Neuronal stem cell (in vitro differentiated cells): ENCODE measurements around the gene TOP3B.

Experiments
- DNase-seq: peaks from one replicate; pipeline ENCODE4 v3.0.0-alpha.2; 2013; ENCODE audit warnings: low spot score
- H2AFZ ChIP-seq: one replicate; pipeline ENCODE4 v1.6.1; 2013; ENCODE audit warnings: mild to moderate bottlenecking, low read length, inconsistent platforms
- H2AK5ac ChIP-seq: 2 replicates; pipeline ENCODE4 v1.6.1; 2013; ENCODE audit warnings: low read depth, mild to moderate bottlenecking, inconsistent platforms, low read length, moderate library complexity, mixed read lengths
- H2BK120ac ChIP-seq: 2 replicates; pipeline ENCODE4 v1.6.1; 2013; ENCODE audit warnings: low read depth, mild to moderate bottlenecking, inconsistent platforms, low read length, moderate library complexity, mixed read lengths
- H2BK12ac ChIP-seq: one replicate; pipeline ENCODE4 v1.6.1; 2013; ENCODE audit warnings: low read length, inconsistent platforms
- H2BK15ac ChIP-seq: 2 replicates; pipeline ENCODE4 v1.6.1; 2013; ENCODE audit warnings: mild to moderate bottlenecking, low read length, inconsistent platforms, mixed read lengths
- H2BK5ac ChIP-seq: one replicate; pipeline ENCODE4 v1.6.1; 2013; ENCODE audit warnings: inconsistent platforms, mild to moderate bottlenecking, low read length, moderate library complexity
- H3K14ac ChIP-seq: one replicate; pipeline ENCODE4 v1.6.1; 2013; ENCODE audit warnings: low read length, inconsistent platforms
- H3K18ac ChIP-seq: 2 replicates; pipeline ENCODE4 v1.6.1; 2013; ENCODE audit warnings: low read length, inconsistent platforms
- H3K23ac ChIP-seq: 2 replicates; pipeline ENCODE4 v1.6.1; 2013; ENCODE audit warnings: low read depth, mild to moderate bottlenecking, mixed read lengths, low read length, inconsistent platforms; ENCODE audit not compliant: poor library complexity
- H3K27ac ChIP-seq: replicated peaks from 3 replicates; pipeline ENCODE4 v1.5.1; 2013; ENCODE audit warnings: low read length, inconsistent platforms
- H3K27me3 ChIP-seq, 3 experiments: 2 replicates each; pipeline ENCODE4 v1.6.1; 2013; ENCODE audit warnings: low read length in 3 of 3, mild to moderate bottlenecking in 2 of 3, inconsistent platforms in 1 of 3, low read depth in 1 of 3, mixed read lengths in 1 of 3, moderate library complexity in 1 of 3; ENCODE audit not compliant: control insufficient read depth in 3 of 3, insufficient read depth in 3 of 3
- H3K36me3 ChIP-seq, 2 donors: replicated peaks in 1 of 2; 2 replicates each; pipeline ENCODE4 v1.6.1; 2013; ENCODE audit warnings: low read length in 2 of 2; ENCODE audit not compliant: control insufficient read depth in 2 of 2, insufficient read depth in 2 of 2
- H3K4ac ChIP-seq: 2 replicates; pipeline ENCODE4 v1.6.1; 2013; ENCODE audit warnings: inconsistent platforms, mild to moderate bottlenecking, low read length, moderate library complexity
- H3K4me1 ChIP-seq, 2 donors: 1 replicate in 1 of 2; 2 replicates in 1 of 2; pipeline ENCODE4 v1.6.1; 2013; ENCODE audit warnings: low read length in 2 of 2, low read depth in 1 of 2; ENCODE audit not compliant: control insufficient read depth in 2 of 2, insufficient read depth in 1 of 2
- H3K4me2 ChIP-seq: one replicate; pipeline ENCODE4 v1.6.1; 2013; ENCODE audit warnings: mild to moderate bottlenecking, low read length, inconsistent platforms; ENCODE audit not compliant: insufficient read depth, poor library complexity, severe bottlenecking
- H3K4me3 ChIP-seq, 2 donors: 2 replicates each; pipeline ENCODE4 v1.5.1; 2013; ENCODE audit warnings: low read length in 2 of 2, mild to moderate bottlenecking in 2 of 2, inconsistent platforms in 1 of 2, moderate library complexity in 1 of 2
- H3K79me1 ChIP-seq: one replicate; pipeline ENCODE4 v1.6.1; 2013; ENCODE audit warnings: low read depth, mild to moderate bottlenecking, inconsistent platforms, low read length, moderate library complexity
- H3K9ac ChIP-seq: one replicate; pipeline ENCODE4 v1.6.1; 2013; ENCODE audit warnings: mild to moderate bottlenecking, low read depth, low read length, inconsistent platforms; ENCODE audit not compliant: poor library complexity
- H3K9me3 ChIP-seq, 2 donors: replicated peaks in 1 of 2; 2 replicates each; pipeline versions ENCODE3 to v1.6.1; 2013; ENCODE audit warnings: low read length in 2 of 2, mild to moderate bottlenecking in 2 of 2, inconsistent platforms in 1 of 2, low read depth in 1 of 2, mixed read lengths in 1 of 2, moderate library complexity in 1 of 2; ENCODE audit not compliant: control insufficient read depth in 2 of 2, insufficient read depth in 1 of 2
- H4K8ac ChIP-seq: one replicate; pipeline ENCODE4 v1.6.1; 2013; ENCODE audit warnings: low read depth, mild to moderate bottlenecking, inconsistent platforms, low read length, moderate library complexity
- H4K91ac ChIP-seq: one replicate; pipeline ENCODE4 v1.6.1; 2013; ENCODE audit warnings: low read length, low read depth, mild to moderate bottlenecking, inconsistent platforms; ENCODE audit not compliant: poor library complexity
- WGBS, 2 donors: extraction: QIAGEN DNeasy Blood & Tissue Kit; methylation state at CpG; one replicate each; pipeline ENCODE4 v1.1.7; 2013; ENCODE audit warnings: missing lambda C conversion rate in 2 of 2, mixed read lengths in 1 of 2; ENCODE audit not compliant: insufficient read length in 2 of 2, insufficient replicate concordance in 1 of 2; ENCODE audit errors: extremely low coverage in 2 of 2; 5-methylcytosine and 5-hydroxymethylcytosine counted together

Gene TOP3B

DNA sequence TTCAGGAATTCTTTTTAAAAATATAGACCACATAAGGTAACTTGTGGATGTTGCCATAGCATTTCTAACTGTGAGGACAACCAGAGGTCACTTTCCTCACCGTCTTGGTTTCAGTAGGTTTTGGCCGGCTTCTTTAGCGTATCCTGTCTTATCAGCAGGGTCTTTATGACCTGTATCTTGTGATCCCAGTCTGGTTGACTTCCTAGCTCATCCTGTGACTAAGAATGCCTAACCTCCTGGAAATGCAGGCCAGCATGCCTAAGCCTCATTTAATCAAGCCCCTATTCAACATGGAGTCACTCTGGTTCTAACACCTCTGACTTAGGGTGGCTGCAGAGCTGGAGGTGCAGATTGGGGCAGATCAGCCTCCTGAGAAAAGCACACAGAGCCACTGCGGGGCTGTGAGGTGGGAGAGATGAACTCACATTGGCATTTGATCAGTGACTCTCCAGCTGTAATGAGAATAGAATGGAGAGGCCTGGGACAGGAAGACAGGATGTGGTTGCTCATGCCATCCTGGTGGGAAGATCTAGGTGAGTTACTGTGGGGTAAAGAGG is 41.1 kb upstream of the TOP3B start:
- Histone ChIP-seq H3K18ac (no peak overlapping the region), H3K79me1 (no peaks in the 10 kb centered on the region)

DNA sequence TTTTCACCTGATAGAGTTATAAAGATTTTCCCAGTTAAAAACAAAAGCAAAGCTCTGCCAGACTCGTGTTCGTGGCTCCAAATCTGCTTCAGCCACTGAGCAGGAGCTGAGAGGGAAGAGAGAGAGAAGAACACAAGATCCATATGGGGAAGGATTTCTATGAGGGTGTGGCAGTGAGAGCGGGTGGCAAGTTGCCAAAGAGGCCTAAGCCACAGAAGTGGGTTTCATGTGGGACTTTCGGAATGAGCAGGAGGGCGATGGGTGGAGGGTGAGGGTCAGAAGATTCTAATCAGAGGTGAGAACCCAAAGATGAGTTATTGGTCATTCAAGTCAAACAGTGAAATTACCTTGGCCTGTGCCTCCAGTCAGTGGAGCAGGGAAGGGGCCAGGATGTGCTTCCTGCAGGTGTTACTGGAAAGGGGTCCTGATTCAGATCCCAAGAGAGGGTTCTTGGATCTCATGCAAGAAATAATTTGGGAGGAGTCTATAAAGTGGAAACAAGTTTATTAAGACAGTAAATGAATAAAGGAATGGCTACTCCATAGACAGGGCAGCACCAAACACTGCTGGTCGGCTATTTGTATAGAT is 40.5 kb upstream of the TOP3B start:
- Histone ChIP-seq H3K4me1 (peaks cover 0 to 5% of the 10 kb centered on the region in 2 donors), H3K23ac (no peak overlapping the region), H2BK120ac (no peak overlapping the region), H2BK12ac (no peak overlapping the region), H3K27ac (no peak overlapping the region), H3K18ac (no peak overlapping the region), H2BK5ac (no peak overlapping the region), H4K8ac (no peak overlapping the region), H2BK15ac (no peak overlapping the region), H4K91ac (no peak overlapping the region), H2AK5ac (no peak overlapping the region), H3K4me3 (no peak overlapping the region), H3K4ac (no peak overlapping the region), H3K79me1 (no peaks in the 10 kb centered on the region), H3K9me3 (no peaks in the 10 kb centered on the region), H3K27me3 (peaks cover 0 to 9% (median 2%) of the 10 kb centered on the region in 3 experiments), H2AFZ (peak overlapping the region; percentile 8), H3K9ac (no peak overlapping the region), H3K14ac (no peak overlapping the region), H3K4me2 (no peak overlapping the region), H3K36me3 (no peaks in the 10 kb centered on the region)
- WGBS, 2 donors = no CpG with 5 or more reads among the region's 6 CpGs
- DNase-seq = no peak

More for the DNA sequence above, 41.1 kb upstream of the TOP3B start:
- no peak overlapping the region for H3K27ac ChIP-seq
- H2BK15ac ChIP-seq = no peak overlapping the region
- H2BK120ac ChIP-seq = no peak overlapping the region
- H3K4me1 ChIP-seq = peaks cover 0 to 5% of the 10 kb centered on the region in 2 donors
- H3K36me3 ChIP-seq = no peaks in the 10 kb centered on the region
- no peak overlapping the region for H2AFZ ChIP-seq
- no peak overlapping the region for H3K4ac ChIP-seq
- H2BK5ac ChIP-seq = no peak overlapping the region
- H3K27me3 ChIP-seq = peaks cover 0 to 9% (median 2%) of the 10 kb centered on the region in 3 experiments
- H2BK12ac ChIP-seq = no peak overlapping the region
- H3K4me2 ChIP-seq = no peak overlapping the region
- H4K8ac ChIP-seq = no peak overlapping the region
- no peak for DNase-seq
- H3K9ac ChIP-seq = no peak overlapping the region
- H2AK5ac ChIP-seq = no peak overlapping the region
- H3K9me3 ChIP-seq = no peaks in the 10 kb centered on the region
- H4K91ac ChIP-seq = no peak overlapping the region
- no peak overlapping the region for H3K14ac ChIP-seq
- WGBS, 2 donors = no CpG with 5 or more reads among the region's 4 CpGs
- H3K23ac ChIP-seq = no peak overlapping the region
- no peak overlapping the region for H3K4me3 ChIP-seq

DNA sequence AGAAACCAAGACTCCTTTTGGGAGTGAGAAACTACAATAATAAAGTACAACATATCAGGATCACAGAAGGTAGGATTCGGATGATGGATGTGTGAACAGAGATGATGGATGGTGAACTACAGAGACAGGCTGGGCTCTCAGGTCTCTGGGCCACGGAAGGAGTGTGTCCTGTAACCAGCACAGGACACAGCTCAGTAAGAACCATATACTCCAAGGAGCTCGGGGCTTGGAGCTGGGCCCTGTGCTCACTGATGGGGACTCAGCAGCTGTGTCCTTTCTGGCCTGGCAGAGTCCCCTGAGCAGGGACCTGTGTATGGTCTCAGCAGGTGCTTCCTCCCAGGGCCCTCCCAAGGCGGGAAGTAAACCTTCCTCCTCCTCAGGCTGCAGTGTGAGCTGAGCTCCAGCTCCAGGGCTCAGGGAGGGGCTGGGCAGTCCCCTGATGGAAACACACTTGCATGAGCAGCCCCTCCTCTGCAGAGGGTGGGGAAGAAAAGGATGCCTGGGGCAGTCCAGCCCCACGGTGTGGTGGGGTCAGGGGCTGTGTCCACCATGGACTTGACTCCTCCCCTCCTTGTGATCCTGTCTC is 39.8 kb upstream of the TOP3B start:
- H4K8ac ChIP-seq = no peak overlapping the region
- H3K9ac ChIP-seq = no peak overlapping the region
- peaks cover 0 to 9% (median 2%) of the 10 kb centered on the region in 3 experiments for H3K27me3 ChIP-seq
- WGBS, 2 donors = no CpG with 5 or more reads among the region's 5 CpGs
- no peak overlapping the region for H2BK12ac ChIP-seq
- H3K36me3 ChIP-seq = no peaks in the 10 kb centered on the region
- peak overlapping the region; percentile 8 for H2AFZ ChIP-seq
- no peak overlapping the region for H3K14ac ChIP-seq
- no peak overlapping the region for H3K4me2 ChIP-seq
- H3K79me1 ChIP-seq = no peaks in the 10 kb centered on the region
- H3K4me1 ChIP-seq = peaks cover 0 to 5% of the 10 kb centered on the region in 2 donors
- H2BK120ac ChIP-seq = no peak overlapping the region
- no peaks in the 10 kb centered on the region for H3K9me3 ChIP-seq
- no peak overlapping the region for H2BK15ac ChIP-seq
- H3K27ac ChIP-seq = no peak overlapping the region
- H2AK5ac ChIP-seq = no peak overlapping the region
- no peak for DNase-seq
- no peak overlapping the region for H3K18ac ChIP-seq
- no peak overlapping the region for H3K4me3 ChIP-seq
- H2BK5ac ChIP-seq = no peak overlapping the region
- H3K4ac ChIP-seq = no peak overlapping the region
- peak overlapping the region; percentile 3 for H3K23ac ChIP-seq
- no peak overlapping the region for H4K91ac ChIP-seq

DNA sequence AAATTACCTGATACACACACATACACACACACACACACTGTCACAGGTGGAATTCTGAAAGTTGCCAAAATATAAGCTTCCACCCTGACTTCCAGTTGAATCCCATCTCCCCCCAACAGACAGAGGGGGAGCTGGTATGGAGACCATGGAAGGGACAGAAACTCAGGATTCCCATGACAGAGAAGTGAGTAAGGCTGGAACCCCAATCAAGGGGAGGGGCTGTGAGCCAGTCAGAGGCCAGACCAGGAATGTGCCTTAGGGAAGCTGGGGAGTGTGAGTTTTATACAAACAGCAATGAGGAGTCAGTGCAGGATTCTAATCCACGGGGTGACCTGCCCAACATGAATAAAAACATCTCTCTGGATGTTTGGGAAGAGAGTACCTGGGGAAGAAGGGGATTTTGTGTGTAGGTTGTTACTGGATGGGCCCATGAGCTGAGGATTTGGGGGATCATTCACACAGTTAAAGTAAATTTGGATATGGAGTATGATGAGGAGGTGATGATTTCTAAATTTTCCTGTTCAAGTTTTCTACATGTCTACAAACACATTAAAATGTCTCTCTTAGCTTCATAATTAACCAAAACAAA is 38.7 kb upstream of the TOP3B start:
- no peak overlapping the region for H4K8ac ChIP-seq
- no peaks in the 10 kb centered on the region for H3K79me1 ChIP-seq
- H2BK5ac ChIP-seq = no peak overlapping the region
- no peak overlapping the region for H3K23ac ChIP-seq
- H3K9me3 ChIP-seq = no peaks in the 10 kb centered on the region
- no peak overlapping the region for H4K91ac ChIP-seq
- H2AK5ac ChIP-seq = no peak overlapping the region
- H2BK15ac ChIP-seq = no peak overlapping the region
- H3K4me1 ChIP-seq = peaks cover 0 to 5% of the 10 kb centered on the region in 2 donors
- DNase-seq = no peak
- no peak overlapping the region for H2BK120ac ChIP-seq
- no CpG with 5 or more reads among the region's 1 CpG for WGBS, 2 donors
- no peak overlapping the region for H3K4ac ChIP-seq
- no peak overlapping the region for H2BK12ac ChIP-seq
- no peak overlapping the region for H3K4me2 ChIP-seq
- no peak overlapping the region for H3K27ac ChIP-seq
- no peak overlapping the region for H3K14ac ChIP-seq
- H3K18ac ChIP-seq = no peak overlapping the region
- H3K27me3 ChIP-seq = peaks cover 0 to 9% (median under 1%) of the 10 kb centered on the region in 3 experiments
- no peaks in the 10 kb centered on the region for H3K36me3 ChIP-seq
- H3K4me3 ChIP-seq = no peak overlapping the region
- no peak overlapping the region for H2AFZ ChIP-seq
- no peak overlapping the region for H3K9ac ChIP-seq
